Measurements from ENCODE around the gene BUD13. TPM values are rescaled to one million over a fixed set of nuclear protein-coding genes. Genes with fewer than 3 reads are reported as not detected.

BUD13 gene
- total and polyA plus RNA-seq, 9 of the 15 experiments (the other 6 are each of a cell fraction or from before 2014, with no cell fraction given), result 9.5 to 34.1 (median 27.1) TPM

DNA sequence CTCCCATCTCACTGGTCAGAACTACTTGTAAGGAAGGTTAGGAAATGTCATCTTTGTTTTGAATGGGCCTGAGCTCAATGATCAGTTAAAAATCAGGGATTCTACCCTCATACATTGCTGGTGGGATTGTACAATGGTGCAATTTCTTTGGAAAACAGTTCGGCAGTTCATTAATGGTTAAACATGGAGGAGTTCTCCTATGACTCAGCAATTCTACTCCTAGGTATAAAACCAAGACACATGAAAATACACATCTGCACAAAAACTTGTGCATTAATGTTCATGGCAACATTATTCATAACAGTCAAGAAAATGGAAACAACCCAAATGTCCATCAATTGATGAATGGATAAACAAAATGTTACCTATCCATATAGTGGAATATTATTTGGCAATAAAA, 23.8 kb upstream of the BUD13 start (continued):
- TF ChIP-seq, protein P1, sequence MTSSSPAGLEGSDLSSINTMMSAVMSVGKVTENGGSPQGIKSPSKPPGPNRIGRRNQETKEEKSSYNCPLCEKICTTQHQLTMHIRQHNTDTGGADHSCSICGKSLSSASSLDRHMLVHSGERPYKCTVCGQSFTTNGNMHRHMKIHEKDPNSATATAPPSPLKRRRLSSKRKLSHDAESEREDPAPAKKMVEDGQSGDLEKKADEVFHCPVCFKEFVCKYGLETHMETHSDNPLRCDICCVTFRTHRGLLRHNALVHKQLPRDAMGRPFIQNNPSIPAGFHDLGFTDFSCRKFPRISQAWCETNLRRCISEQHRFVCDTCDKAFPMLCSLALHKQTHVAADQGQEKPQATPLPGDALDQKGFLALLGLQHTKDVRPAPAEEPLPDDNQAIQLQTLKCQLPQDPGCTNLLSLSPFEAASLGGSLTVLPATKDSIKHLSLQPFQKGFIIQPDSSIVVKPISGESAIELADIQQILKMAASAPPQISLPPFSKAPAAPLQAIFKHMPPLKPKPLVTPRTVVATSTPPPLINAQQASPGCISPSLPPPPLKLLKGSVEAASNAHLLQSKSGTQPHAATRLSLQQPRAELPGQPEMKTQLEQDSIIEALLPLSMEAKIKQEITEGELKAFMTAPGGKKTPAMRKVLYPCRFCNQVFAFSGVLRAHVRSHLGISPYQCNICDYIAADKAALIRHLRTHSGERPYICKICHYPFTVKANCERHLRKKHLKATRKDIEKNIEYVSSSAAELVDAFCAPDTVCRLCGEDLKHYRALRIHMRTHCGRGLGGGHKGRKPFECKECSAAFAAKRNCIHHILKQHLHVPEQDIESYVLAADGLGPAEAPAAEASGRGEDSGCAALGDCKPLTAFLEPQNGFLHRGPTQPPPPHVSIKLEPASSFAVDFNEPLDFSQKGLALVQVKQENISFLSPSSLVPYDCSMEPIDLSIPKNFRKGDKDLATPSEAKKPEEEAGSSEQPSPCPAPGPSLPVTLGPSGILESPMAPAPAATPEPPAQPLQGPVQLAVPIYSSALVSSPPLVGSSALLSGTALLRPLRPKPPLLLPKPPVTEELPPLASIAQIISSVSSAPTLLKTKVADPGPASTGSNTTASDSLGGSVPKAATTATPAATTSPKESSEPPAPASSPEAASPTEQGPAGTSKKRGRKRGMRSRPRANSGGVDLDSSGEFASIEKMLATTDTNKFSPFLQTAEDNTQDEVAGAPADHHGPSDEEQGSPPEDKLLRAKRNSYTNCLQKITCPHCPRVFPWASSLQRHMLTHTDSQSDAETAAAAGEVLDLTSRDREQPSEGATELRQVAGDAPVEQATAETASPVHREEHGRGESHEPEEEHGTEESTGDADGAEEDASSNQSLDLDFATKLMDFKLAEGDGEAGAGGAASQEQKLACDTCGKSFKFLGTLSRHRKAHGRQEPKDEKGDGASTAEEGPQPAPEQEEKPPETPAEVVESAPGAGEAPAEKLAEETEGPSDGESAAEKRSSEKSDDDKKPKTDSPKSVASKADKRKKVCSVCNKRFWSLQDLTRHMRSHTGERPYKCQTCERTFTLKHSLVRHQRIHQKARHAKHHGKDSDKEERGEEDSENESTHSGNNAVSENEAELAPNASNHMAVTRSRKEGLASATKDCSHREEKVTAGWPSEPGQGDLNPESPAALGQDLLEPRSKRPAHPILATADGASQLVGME (CRISPR knock-in tag; IDR thresholded peaks at IDR 0.05), result no peak
- peak; percentile 92 for TF ChIP-seq C11orf30 (IDR thresholded peaks at IDR 0.05; ENCODE audit: low read depth)

DNA sequence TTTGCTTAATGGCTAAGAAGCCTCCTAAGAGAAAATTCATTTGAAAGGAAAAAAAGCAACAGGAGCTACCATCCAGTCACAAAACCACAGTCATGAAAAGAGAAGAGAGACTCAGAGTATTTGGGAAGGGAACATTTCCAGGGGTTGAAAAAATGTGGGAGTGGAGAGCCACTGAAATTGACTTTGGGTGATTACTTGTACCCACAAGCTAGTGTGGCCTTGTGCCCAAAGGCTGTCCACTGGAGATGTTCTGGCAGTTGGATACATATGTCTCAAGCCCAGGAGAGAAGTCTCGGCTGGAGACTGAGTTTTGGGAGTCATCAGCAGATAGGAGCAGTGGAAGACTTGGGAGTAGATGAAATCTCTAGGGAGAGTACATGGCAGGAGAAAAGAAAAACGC, 22.1 kb upstream of the BUD13 start:
- peak overlapping the region; percentile 83; the same call in 1 of the 2 replicates for H2AFZ ChIP-seq (ENCODE audit: low read depth, low read length)
- no peaks in the 10 kb centered on the region for H4K20me1 ChIP-seq (replicated peaks; ENCODE audit: control insufficient read depth, insufficient read depth, low read length)
- ATAC-seq (no peak), FAIRE-seq (no peak), DNase-seq (ENCODE audit: extremely low read depth in 1 of 4, low spot score in 3 of 4) (no peak)
- H3K9me1 ChIP-seq (ENCODE audit: control insufficient read depth, insufficient read depth, low read length), result no peaks in the 10 kb centered on the region
- BruUV-seq (replicated peaks), result no TSS peak
- WGBS (ENCODE audit: insufficient coverage, low coverage, missing lambda C conversion rate), result 48% methylated on average over 2 of the region's 2 CpGs
- ChIA-PET POLR2A (interaction anchor here (0.5 to 0.7 kb wide), 2 partner anchors 41 to 207 kb away, joined by 3 to 4 read pairs; no protein-coding TSS in a partner anchor), CTCF (ENCODE audit: low intra/inter-chr PET ratio) (no interaction called here)
- in situ Hi-C loops (cut with MboI), result no loop called here
- H3K4me2 ChIP-seq (ENCODE audit: insufficient read depth, low read length), result no peak overlapping the region
- H3K27me3 ChIP-seq (ENCODE audit: control insufficient read depth in 2 of 2, insufficient read depth in 2 of 2, low read length in 2 of 2), result no peaks in the 10 kb centered on the region
- no peak overlapping the region for H3K27ac ChIP-seq (ENCODE audit: extremely low read depth, low read depth, low read length)
- H3K4me1 ChIP-seq (replicated peaks in 1 of 2; ENCODE audit: control insufficient read depth in 2 of 2, insufficient read depth in 2 of 2, low read length in 2 of 2), result peaks cover 14 to 26% of the 10 kb centered on the region in 2 experiments
- intact Hi-C loops (cut with micrococcal nuclease), result loop anchor here (5.0 kb wide), 1 partner anchor 432 kb away; no protein-coding TSS in a partner anchor
- no peaks in the 10 kb centered on the region for H3K79me2 ChIP-seq (ENCODE audit: control insufficient read depth, insufficient read depth, low read length)
- H3K9me3 ChIP-seq (replicated peaks; ENCODE audit: control insufficient read depth, insufficient read depth, low read depth, low read length), result no peaks in the 10 kb centered on the region
- no peak overlapping the region for H3K4me3 ChIP-seq
- H3K36me3 ChIP-seq (ENCODE audit: control insufficient read depth, insufficient read depth, low read length), result no peaks in the 10 kb centered on the region
- no peak overlapping the region for H3K9ac ChIP-seq (ENCODE audit: insufficient read depth in 1 of 2, low read depth in 2 of 2, low read length in 2 of 2)
- TF ChIP-seq SRSF1 (IDR thresholded peaks at IDR 0.05; ENCODE audit: low read depth, low read length) (no peak), RBM34 (IDR thresholded peaks at IDR 0.05; ENCODE audit: borderline replicate concordance, insufficient read depth, low read length) (no peak), NR4A1 (CRISPR knock-in tag; IDR thresholded peaks at IDR 0.05) (no peak), NR4A1 (tag; IDR thresholded peaks at IDR 0.05) (no peak)
- TF ChIP-seq, protein P2, sequence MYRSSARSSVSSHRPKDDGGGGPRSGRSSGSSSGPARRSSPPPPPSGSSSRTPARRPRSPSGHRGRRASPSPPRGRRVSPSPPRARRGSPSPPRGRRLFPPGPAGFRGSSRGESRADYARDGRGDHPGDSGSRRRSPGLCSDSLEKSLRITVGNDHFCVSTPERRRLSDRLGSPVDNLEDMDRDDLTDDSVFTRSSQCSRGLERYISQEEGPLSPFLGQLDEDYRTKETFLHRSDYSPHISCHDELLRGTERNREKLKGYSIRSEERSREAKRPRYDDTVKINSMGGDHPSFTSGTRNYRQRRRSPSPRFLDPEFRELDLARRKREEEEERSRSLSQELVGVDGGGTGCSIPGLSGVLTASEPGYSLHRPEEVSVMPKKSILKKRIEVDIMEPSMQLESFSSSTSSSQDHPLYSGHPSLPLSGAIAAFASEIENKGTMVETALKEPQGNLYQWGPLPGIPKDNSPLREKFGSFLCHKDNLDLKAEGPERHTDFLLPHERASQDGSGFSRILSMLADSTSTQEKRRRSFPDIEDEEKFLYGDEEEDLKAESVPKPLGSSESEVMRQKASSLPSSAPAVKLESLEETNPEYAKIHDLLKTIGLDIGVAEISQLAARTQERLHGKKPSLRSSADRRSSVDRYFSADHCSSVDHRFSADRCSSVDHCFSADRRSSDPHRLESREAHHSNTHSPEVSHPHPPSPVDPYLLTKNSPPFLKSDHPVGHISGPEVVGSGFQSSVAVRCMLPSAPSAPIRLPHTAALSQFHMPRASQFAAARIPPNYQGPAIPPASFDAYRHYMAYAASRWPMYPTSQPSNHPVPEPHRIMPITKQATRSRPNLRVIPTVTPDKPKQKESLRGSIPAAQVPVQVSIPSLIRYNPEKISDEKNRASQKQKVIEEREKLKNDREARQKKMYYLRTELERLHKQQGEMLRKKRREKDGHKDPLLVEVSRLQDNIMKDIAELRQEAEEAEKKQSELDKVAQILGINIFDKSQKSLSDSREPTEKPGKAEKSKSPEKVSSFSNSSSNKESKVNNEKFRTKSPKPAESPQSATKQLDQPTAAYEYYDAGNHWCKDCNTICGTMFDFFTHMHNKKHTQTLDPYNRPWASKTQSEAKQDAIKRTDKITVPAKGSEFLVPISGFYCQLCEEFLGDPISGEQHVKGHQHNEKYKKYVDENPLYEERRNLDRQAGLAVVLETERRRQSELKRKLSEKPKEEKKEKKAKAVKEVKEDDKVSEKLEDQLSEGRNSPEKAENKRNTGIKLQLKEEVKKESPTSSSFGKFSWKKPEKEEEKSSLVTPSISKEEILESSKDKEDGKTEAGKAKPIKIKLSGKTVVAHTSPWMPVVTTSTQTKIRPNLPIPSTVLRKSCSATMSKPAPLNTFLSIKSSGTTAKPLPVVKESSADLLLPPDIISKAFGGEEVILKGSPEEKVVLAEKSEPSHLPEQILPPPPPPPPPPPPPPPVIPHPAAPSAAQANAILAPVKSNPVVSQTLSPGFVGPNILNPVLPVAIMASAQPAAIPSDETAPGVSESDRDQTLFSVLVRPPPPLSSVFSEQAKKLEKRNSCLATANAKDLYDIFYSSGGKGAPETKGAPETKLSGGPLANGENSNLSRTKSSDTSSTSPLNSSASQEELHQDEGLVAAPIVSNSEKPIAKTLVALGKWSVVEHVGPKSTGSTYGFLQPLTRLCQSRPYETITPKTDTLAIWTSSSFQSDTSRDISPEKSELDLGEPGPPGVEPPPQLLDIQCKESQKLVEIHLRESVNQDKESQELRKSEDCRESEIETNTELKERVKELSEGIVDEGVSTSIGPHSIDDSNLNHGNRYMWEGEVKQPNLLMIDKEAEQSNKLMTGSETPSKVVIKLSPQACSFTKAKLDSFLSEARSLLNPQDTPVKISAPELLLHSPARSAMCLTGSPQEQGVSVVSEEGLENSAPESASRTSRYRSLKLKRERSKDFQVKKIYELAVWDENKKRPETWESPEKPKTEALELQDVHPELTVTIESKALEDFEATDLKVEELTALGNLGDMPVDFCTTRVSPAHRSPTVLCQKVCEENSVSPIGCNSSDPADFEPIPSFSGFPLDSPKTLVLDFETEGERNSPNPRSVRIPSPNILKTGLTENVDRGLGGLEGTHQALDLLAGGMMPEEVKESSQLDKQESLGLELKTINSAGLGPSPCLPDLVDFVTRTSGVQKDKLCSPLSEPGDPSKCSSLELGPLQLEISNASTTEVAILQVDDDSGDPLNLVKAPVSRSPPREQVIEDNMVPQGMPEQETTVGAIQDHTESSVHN (IDR thresholded peaks at IDR 0.05; ENCODE audit: borderline replicate concordance in 1 of 2, low read depth in 1 of 2), result no peak
